NB4 (cell line): ENCODE data around the gene MVD.

Experiments used
- DNase-seq: peaks from one replicate; pipeline ENCODE4 v3.0.0; 2010; ENCODE audit warnings: low read depth
- H3K4me3 ChIP-seq: one replicate; pipeline ENCODE4 v1.5.1; 2011; ENCODE audit warnings: mild to moderate bottlenecking, low read depth, low read length, moderate library complexity
- CTCF ChIP-seq: IDR thresholded peaks from one replicate; pipeline ENCODE4 v1.5.1; 2012; ENCODE audit warnings: low read depth, low read length
- MAX ChIP-seq: IDR thresholded peaks from 2 replicates; pipeline ENCODE4 v1.6.1; 2011; ENCODE audit warnings: low read depth, low read length
- MYC ChIP-seq: IDR thresholded peaks from 2 replicates; pipeline ENCODE4 v1.6.1; 2011; ENCODE audit warnings: low read depth, low read length
- POLR2A ChIP-seq: IDR thresholded peaks from 2 replicates; pipeline ENCODE4 v1.6.1; 2011; ENCODE audit warnings: mild to moderate bottlenecking; ENCODE audit not compliant: insufficient read length; ENCODE audit errors: extremely low read depth

Gene MVD

GRCh38 chr16:88680554-88681083, 17.7 kb upstream of the MVD start:
- H3K4me3 ChIP-seq = no peak overlapping the region
- no peak for DNase-seq
- TF ChIP-seq POLR2A (no peak), MAX (no peak), MYC (no peak), CTCF (no peak)

- no peak for DNase-seq
- H3K4me3 ChIP-seq = no peak overlapping the region
- TF ChIP-seq MYC = no peak
- no peak for TF ChIP-seq CTCF
- TF ChIP-seq POLR2A = no peak
- no peak for TF ChIP-seq MAX
Observed at GRCh38 chr16:88678224-88678979, 15.5 kb upstream of the MVD start.

- no peak overlapping the region for H3K4me3 ChIP-seq
- no peak for DNase-seq
Observed at GRCh38 chr16:88677721-88678120, 14.8 kb upstream of the MVD start.

GRCh38 chr16:88676502-88677242, 13.8 kb upstream of the MVD start:
- TF ChIP-seq POLR2A (no peak), MAX (no peak), CTCF (no peak), MYC (no peak)
- DNase-seq = no peak
- no peak overlapping the region for H3K4me3 ChIP-seq

More at GRCh38 chr16:88677721-88678120, 14.8 kb upstream of the MVD start:
- TF ChIP-seq CTCF = no peak

GRCh38 chr16:88673716-88674379, 11.0 kb upstream of the MVD start:
- no peak for DNase-seq
- H3K4me3 ChIP-seq = no peak overlapping the region
- TF ChIP-seq MAX (no peak), CTCF (no peak), MYC (no peak), POLR2A (no peak)
